ENCODE data around the gene NTSR1. TPM values are rescaled to one million over a fixed set of nuclear protein-coding genes. Genes with fewer than 3 reads are reported as not detected.

Gene NTSR1
- polyA plus RNA-seq, 4 donors = 0.99 to 1.6 (median 1.5) TPM

GRCh38 chr20:62752671-62753501 lies 44.2 kb downstream of the NTSR1 start:
- no peak for DNase-seq (ENCODE audit: low read depth in 4 of 4, low spot score in 2 of 4)

GRCh38 chr20:62753626-62754025 lies 45.0 kb downstream of the NTSR1 start:
- no peak for DNase-seq (ENCODE audit: low read depth in 4 of 4, low spot score in 2 of 4)

DNA sequence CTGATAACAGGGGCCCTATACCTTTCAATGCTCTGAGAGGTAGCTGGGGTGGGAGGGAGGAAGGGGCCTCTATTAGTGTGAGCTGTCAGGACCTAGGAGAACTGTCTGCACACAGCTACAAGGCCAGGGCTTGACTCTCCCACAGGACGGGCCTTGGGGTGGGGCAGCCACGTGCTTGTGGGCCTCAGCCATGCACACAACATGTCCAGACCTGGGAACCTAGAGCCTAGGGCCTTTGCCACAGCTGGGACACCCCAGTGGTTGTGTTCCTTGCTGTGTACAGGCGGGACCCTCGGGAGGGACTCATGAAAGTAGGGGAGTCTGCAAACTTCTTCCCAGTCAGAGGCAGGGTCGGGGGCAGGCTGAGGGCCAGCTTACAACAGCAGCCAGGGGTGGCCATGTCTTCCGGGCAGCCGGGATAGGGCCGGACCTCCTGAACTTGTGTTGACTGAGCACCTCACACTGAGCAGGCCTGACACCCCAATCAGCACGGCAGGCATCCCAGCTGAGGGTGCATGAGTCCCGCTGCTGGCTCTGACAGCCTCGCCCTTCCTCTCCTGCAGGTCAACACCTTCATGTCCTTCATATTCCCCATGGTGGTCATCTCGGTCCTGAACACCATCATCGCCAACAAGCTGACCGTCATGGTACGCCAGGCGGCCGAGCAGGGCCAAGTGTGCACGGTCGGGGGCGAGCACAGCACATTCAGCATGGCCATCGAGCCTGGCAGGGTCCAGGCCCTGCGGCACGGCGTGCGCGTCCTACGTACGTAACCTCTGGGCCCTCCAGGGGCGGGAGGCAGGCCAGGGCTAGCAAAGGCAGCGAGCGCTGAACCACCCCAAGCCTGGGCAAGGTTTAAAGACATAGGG lies 45.7 kb downstream of the NTSR1 start:
- DNase-seq (ENCODE audit: low read depth in 4 of 4, low spot score in 2 of 4) = no peak

DNA sequence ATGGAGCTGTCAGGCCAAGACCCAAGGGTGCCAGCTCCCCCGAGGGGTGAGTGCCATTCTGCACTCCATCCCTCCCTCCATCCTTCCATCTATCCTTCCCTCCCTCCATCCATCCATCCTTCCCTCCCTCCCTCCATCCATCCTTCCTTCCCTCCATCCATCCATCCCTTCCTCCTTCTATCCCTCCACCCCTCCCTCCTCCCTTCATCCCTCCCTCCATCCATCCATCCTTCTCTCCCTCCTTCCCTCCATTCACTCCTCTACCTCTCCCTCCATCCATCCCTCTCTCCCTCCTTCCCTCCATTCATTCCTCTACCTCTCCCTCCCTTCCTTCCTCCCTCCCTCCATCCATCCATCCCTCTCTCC lies 46.3 kb downstream of the NTSR1 start:
- DNase-seq (ENCODE audit: low read depth in 4 of 4, low spot score in 2 of 4) = no peak

DNA sequence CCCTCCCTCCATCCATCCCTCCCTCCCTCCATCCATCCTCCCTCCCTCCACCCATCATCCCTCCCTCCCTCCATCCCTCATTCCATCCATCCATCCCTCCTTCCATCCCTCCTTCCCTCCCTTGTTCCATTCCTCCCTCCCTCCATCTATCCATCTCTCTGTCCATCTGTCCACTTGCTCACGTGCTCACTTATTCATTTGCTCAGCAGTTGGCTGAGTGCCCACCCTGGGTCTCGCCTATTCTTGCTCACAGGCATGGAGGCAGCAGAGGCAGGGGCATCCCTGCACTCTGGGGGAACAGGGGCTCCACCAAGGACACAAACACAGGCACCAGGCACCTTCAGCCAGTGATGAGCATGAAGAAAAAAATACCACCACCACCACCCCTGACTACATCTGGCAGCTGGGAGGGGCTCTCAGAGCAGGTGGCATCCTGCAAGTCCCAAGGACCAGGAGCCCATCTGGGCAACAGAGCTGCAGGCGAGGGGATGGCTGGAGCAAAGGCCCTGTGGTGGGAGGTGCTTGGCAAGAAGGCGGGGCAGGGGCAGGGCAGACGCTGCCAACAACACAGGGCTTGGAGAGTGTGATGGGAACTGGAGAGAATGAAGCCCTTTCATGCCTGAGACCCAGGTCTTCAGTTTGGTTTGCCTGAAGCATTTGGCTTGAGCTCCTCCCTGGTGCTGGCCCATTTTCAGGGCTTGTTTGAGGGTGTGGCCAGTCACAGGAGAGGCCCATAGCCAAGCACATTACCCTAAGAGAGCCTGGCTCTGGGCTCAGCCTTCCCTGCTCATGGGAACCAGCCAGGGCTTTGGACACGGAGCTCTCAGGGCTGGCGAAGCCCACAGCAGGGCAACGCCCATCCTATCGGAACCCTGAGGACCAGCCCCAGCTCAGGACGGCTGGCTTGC lies 47.4 kb downstream of the NTSR1 start:
- DNase-seq (ENCODE audit: low read depth in 4 of 4, low spot score in 2 of 4) = no peak

GRCh38 chr20:62758226-62758912 lies 49.7 kb downstream of the NTSR1 start:
- no peak for DNase-seq (ENCODE audit: low read depth in 4 of 4, low spot score in 2 of 4)

DNA sequence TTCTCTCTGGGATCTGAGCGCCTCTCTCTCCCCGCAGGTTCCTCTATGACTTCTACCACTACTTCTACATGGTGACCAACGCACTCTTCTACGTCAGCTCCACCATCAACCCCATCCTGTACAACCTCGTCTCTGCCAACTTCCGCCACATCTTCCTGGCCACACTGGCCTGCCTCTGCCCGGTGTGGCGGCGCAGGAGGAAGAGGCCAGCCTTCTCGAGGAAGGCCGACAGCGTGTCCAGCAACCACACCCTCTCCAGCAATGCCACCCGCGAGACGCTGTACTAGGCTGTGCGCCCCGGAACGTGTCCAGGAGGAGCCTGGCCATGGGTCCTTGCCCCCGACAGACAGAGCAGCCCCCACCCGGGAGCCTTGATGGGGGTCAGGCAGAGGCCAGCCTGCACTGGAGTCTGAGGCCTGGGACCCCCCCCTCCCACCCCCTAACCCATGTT lies 51.4 kb downstream of the NTSR1 start:
- no peak for DNase-seq (ENCODE audit: low read depth in 4 of 4, low spot score in 2 of 4)

GRCh38 chr20:62760471-62760855 lies 51.8 kb downstream of the NTSR1 start:
- no peak for DNase-seq (ENCODE audit: low read depth in 4 of 4, low spot score in 2 of 4)

GRCh38 chr20:62760856-62761758 lies 52.5 kb downstream of the NTSR1 start:
- DNase-seq (ENCODE audit: low read depth in 4 of 4, low spot score in 2 of 4) = no peak

DNA sequence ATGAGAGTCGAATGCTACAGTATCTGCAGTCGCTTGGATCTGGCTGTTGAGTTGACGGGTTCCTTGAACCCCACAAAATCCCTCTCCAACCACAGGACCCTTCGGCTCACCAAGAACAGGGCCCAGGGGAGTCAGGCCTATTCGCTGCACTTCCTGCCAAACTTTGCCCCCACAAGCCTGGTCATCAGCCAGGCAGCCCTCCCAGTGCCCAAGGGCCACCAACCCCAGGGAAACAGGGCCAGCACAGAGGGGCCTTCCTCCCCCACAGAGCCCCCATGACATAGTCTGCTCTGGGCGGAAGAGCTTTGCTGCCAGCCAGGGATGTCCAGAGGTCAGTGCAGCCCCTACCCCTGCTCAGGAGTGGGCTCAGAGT lies 53.1 kb downstream of the NTSR1 start:
- DNase-seq (ENCODE audit: low read depth in 4 of 4, low spot score in 2 of 4) = no peak

DNA sequence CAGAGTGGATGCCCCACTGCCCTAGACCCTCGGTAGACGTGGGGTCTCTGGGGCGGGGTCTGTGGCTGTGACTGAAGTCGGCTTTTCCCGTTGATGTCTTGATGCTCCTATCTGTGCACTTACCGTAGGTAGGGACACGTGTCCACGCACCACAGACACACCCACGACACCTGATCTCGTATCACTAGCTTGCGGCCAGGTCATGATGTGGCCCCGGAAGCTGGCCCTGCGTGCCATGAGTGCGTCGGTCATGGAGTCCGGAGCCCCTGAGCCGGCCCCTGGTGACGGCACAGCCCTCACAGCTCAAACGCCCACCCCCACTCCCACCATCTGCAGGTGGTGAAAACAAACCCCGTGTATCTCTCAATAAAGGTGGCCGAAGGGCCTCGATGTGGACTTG lies 53.7 kb downstream of the NTSR1 start:
- no peak for DNase-seq (ENCODE audit: low read depth in 4 of 4, low spot score in 2 of 4)

GRCh38 chr20:62762801-62763368 lies 54.2 kb downstream of the NTSR1 start:
- DNase-seq (ENCODE audit: low read depth in 4 of 4, low spot score in 2 of 4) = no peak

- DNase-seq (ENCODE audit: low read depth in 4 of 4, low spot score in 2 of 4) = no peak
These were observed 54.8 kb downstream of the NTSR1 start for GRCh38 chr20:62763404-62763803.

DNA sequence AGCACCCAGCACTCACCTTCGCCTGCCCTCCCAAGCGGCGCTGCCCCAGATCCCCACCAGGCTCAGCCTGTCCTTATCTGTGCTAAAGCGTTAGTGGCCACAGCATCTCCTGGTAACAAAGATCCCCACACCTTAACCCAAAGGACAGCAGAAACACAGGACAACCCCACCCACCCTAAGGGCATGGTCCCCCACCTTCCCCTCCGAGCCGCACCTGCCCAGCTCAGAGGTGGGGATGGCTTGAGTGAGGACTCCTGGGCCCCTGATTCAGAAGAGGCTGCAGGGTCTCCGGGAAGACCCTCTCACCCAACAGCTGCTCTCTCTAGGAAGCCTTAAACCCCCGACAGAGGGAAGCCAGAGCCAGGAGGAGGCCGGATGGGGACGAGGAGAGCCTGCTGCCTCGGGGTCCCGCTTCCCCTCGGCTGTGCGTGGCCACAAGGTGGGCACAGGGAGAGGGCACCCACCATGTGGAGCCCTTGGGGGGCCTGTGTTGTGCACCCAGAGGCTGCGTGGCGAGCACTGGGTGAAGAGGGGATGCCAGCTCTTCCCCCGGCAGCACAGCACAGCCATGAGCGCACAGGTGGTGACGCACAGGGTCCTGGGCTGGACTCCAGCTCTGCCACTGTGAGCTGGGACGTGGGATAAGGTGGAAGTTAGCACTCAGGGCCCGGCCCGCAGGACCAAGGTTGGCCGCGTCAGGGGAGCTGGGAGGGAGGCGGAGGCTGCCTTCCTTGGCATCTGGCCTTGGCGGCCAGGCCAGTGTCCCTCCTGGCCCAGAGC lies 55.7 kb downstream of the NTSR1 start:
- no peak for DNase-seq (ENCODE audit: low read depth in 4 of 4, low spot score in 2 of 4)

GRCh38 chr20:62765021-62765420 lies 56.4 kb downstream of the NTSR1 start:
- no peak for DNase-seq (ENCODE audit: low read depth in 4 of 4, low spot score in 2 of 4)

- DNase-seq (ENCODE audit: low read depth in 4 of 4, low spot score in 2 of 4) = no peak
These were observed 56.9 kb downstream of the NTSR1 start for GRCh38 chr20:62765432-62766070.

DNA sequence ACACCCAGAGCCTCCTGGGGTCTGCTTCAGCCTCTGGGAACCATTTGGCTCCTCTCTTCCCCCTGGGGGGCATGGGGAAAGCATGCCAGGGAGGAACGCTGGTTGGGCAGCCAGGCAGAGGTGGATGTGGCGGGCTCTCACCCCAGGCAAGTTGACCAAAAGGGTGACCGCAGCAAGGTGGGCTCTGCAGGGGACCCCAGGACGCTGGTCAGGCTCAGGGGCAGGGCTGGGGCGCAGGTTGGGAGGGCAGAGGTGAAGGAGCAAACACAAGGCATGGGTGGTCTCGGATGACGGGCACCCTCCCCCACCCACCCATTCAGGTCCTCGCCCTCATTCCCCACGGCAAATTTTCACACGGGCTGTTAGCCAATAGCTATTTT lies 57.4 kb downstream of the NTSR1 start:
- no peak for DNase-seq (ENCODE audit: low read depth in 4 of 4, low spot score in 2 of 4)

GRCh38 chr20:62766716-62767115 lies 58.1 kb downstream of the NTSR1 start:
- no peak for DNase-seq (ENCODE audit: low read depth in 4 of 4, low spot score in 2 of 4)

All from left renal cortex interstitium (tissue), 4 donors.